HG03469 (cell line): ENCODE measurements around the gene RPL26.

Source experiments
- ATAC-seq: cut with Tn5 transposase; IDR thresholded peaks from one replicate; pipeline ENCODE4 v1.9.1; 2021; ENCODE audit warnings: mild to moderate bottlenecking, moderate library complexity, moderate number of reproducible peaks; ENCODE audit not compliant: unreplicated experiment

RPL26 gene

GRCh38 chr17:8332128-8332527, 50.9 kb downstream of the RPL26 start:
- no peak for ATAC-seq
